NOMO-1 (cell line): ENCODE results near the gene TBL2.
"Not testable (repeated sequence)": the region's sequence is repeated elsewhere in the genome, so short reads cannot be mapped to it uniquely, and the experiment has no call there.

ENCODE experiments used
- DNase-seq, 2 experiments: peaks; one replicate each; lab custom pipeline; 2025; ENCODE audit not compliant: unreplicated experiment in 2 of 2; lab: John Stamatoyannopoulos, UW

Gene TBL2

DNA sequence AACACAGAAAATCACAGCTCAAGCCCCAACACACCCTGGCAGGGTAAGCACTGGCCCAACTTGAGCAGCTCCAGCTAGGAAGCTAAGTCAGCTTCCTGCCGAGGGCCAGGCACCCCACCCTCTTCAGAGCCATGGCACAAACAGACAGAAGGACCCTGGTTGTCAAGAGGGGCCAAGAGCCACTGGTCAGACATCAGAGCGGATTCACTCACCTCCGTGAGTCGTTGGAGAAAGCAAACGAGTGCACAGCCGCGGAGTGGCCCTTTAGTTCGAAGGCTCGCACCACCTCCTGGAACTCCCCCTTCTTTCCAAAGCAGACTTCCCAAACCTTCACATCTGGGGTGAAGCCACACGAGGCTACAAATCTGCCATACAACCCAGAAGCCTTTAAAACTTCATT, 7.4 kb downstream of the TBL2 start:
- DNase-seq = no peak

DNA sequence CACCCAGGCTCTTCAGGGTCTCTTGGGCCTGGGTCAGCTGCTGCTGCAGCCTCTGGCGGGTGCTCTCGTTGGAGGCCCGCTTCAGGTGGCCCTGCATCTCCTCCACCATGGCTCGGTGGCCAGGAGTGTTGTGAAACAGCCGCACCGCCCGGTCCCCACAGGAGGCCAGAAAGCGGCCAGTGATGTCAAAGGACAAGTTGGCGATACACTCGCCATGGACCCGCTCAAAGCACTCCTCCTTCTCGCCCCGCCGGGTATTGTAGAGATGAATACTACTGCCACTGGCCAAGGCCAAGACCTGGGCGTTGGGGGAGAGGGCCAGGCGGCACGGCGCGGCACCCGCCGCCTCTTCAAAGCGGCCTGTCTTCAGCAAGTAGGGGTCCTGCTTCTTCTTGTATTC, 7.9 kb downstream of the TBL2 start:
- DNase-seq = no peak

- DNase-seq = no peak
These were observed 9.3 kb downstream of the TBL2 start for GRCh38 chr7:73569042-73569608.

DNA sequence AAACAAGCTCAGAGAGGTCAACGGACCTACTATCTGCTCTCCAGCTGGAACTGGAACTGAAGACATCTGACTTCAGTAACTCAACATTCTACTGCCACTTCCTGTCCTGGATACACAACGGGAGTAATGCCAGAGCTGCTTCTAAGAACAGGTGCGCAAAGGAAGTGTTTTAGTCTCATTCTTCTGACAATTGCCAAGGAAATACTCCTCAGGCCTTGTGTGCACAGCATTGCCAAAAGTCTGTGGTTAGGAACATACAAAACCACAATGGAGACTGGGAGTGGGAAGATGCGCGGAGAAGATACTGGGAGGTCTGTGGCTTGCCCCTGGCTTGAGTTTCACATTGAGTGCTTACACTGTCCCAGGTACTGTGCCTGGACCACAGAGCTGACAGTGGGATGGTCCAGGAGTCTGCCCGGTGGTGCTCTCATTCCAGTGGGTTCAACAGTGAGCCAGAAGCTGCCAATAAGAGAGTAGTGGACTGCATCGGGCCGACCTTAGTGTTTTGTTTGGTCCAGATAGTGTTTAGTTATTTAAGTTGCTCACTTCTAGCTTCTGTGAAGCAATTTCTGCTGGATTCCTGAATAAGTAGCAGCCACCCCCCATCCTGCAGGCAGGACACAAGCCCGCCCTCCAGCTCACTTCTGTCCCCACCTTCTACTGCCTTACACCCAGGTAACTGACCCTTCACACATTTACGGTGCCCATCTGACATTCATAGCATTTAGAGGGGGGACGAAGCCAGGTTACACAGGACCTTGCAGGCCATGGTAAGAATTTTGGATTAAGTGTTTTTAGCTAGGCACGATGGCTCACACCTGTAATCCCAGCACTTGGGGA, 10.3 kb downstream of the TBL2 start:
- DNase-seq = no peak

- no peak for DNase-seq
These were observed 11.2 kb downstream of the TBL2 start for GRCh38 chr7:73567140-73567539.

- DNase-seq = not testable (repeated sequence)
These were observed 11.9 kb downstream of the TBL2 start for GRCh38 chr7:73566431-73566830.

- DNase-seq = peak in 1 of 2 experiments; percentile 74
These were observed 12.6 kb downstream of the TBL2 start for GRCh38 chr7:73565675-73566340.

DNA sequence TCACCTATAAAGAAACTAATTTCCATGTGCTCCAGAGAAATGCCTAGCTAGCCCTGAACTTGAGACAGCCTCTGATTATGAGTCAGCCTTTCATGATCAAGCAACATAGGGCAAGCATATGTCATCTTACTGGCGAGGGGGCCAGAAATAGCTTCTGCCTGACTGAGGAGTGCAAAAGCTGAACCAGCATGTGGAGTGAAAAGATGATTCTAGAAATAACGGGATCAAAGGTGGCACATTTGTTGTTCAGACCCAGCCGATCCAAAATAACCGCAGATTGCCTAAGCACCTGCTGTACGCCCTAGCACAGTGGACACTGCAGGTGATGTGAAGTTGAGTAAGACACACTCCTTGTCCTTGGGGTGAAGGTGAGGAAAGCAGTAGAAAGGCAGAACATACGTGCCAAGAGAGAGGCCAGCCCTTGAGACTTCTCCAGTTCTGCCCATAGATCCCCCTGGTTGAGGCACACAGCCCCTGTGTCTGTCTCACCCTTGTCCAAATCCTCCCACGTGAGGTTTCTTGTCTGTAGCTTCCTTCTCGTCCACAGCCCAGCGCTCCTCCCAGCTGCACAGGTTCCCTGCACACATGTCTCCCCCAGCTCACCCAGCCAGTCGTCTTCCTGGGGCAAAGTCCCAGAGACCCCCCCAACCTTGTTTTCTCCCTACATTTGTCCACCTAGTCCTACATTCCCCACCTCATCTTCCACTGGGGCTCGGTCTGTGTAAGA, 18.1 kb downstream of the TBL2 start:
- peak; percentile 68 to 88 for DNase-seq

GRCh38 chr7:73557397-73558257, 20.8 kb downstream of the TBL2 start, which contains the start of gene BCL7B:
BCL7B (minus strand) TSS chr7:73557690; CDS start chr7:73557578, 112 bp downstream.
- DNase-seq = peak; percentile 82 to 91

DNA sequence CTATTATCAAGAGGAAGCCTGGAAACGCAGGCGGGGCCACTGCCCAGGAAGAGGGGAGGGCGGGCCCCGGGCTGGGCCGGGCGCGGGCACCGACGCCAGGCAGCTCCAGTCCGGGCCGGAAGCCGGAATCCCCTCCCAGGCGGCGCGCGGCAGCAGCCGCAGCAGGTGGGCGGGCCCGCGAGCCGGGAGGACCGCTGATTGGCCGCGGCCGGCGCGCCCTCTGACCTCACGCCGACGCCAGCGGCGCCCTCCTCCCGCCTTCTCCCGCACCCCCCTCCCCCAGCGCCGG, 21.3 kb downstream of the TBL2 start:
- peak; percentile 100 for DNase-seq

DNA sequence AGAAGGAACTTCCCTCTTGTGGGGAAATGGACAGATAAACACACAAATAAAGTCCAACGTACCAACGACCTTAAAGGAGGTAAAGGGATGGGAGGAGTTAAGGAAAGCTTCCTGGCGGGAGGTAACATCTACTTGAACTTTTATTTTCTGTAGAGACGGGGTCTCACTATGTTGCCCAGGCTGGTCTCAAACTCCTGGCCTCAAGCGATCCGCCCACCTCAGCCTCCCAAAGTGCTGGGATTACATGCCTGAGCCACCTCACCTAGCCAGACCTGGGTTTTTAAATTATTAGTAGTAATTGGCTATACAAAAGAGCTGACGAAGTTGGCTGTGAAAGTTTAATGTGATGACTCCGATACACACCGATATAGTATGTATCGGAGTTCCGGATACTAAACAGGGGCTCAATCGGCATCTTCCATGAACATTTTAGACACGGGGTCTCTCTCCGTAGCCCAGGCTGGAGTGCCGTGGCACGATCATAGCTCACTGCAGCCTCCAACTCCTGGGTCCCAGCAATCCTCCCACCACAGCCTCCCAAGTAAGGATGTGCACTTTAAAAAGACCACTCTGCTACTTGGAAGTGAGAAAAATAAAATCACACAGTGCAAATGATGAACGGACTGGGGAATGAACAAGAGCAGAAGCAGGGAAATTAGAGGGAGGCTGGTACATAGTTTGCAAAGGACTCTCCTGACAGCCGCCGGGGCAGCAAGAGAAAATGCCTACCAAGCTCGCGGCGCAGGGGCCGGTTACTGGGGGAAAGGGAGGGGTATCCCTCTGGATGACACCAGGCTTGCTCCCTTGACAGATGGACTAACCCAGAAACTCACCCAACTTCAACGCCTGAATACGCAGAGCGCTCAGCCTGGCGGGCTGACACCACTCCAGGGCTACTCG, 21.9 kb downstream of the TBL2 start:
- peak; percentile 39 to 73 for DNase-seq

DNA sequence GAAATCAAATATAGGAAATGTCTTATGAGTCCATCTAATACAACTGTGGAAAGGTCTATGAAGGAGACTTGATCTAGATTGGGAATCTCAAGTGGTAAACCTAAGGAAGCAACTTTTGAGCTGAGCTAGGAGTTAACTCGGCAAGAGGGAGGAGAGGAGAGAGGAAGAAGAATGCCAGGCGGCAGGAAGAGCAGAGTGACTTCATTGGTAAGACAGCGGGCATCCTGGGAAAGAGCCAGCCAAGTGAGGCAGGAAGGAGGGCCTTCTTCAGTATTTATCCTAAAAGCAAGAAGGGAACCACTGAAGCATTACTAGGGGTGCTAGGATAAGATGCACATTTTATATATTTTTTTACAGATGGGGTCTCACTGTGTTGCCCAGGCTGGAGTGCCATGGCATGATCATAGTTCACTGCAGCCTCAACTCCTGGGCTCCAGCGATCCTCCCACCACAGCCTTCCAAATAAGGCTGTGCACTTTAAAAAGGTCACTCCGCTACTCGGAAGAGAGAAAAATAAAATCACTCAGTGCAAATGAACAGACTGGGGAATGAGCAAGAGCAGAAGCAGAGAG, 22.9 kb downstream of the TBL2 start:
- DNase-seq = no peak

GRCh38 chr7:73550093-73550492, 28.3 kb downstream of the TBL2 start:
- not testable (repeated sequence) for DNase-seq

GRCh38 chr7:73549176-73549575, 29.2 kb downstream of the TBL2 start:
- DNase-seq = no peak

DNA sequence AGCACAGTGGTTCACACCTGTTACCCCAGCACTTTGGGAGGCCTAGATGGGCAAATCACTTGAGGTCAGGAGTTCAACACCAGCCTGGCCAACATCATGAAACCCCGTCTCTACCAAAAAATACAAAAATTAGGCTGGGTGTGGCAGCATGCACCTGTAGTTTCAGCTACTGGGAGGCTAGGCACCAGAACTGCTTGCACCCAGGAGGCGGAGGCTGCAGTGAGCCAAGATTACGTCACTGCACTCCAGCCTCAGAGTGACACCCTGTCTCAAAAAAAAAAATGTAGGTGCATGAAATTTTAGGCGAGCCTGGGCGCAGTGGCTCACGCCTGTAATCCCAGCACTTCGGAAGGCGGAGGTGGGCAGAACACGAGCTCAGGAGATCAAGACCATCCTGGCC, 30.5 kb downstream of the TBL2 start:
- DNase-seq = no peak

DNA sequence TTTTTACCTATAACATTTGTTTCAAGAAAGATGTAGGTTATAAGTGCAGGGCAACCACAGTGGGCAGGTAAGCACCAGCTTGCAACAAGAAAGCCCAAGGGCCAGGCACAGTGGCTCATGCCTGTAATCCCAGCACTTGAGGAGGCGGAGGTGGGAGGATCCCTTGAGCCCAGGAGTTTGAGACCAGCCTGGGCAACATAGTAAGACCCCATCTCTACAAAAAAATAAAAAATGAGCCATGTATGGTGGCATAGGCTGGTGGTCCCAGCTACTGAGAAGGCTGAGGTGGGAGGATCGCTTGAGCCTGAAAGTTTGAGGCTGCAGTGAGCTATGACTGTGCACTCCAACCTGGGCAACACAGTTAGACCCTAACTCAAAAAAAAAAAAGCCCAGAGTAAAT, 33.7 kb downstream of the TBL2 start:
- no peak for DNase-seq

DNA sequence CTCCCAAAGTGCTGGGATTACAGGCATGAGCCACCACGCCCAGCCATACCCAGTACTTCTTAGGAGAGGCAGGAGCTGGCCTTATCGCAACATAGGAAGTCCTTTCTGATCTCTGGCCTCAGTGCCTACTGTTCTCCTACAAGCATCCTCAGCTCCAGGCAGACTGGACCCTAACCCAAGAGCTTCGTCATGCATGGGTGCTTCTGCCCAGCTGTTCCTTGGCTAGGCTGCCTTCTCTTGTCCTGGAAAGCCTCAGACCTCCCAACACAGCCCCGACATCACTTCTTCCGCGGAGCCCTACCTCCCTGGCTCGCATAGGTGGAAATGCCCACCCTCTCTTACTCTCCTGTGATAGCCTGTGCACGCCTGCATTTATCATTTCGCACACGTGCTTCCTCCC, 36.7 kb downstream of the TBL2 start:
- DNase-seq = no peak

GRCh38 chr7:73539709-73540108, 38.7 kb downstream of the TBL2 start:
- DNase-seq = no peak

DNA sequence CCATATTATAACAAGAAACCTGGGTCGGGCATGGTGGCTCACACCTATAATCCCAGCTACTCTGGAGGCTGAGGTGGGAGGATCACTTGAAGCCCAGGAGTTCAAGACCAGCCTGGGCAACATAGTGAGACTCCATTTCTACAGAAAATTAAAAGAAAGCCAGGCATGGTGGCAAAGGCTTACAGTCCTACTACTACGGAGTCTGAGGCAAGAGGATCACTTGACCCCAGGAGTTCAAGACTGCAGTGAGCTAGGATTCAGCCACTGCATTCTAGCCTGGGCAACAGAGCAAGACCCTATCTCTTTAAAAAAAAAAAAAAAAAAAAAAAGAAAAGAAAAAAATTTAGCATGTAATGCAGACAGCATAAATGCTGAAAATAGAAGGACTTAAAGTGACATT, 39.9 kb downstream of the TBL2 start:
- not testable (repeated sequence) for DNase-seq
